Body of pancreas (tissue), 4 donors: ENCODE measurements around the gene TNRC18.

ENCODE experiments used
- POLR2A ChIP-seq, 3 donors: fragments of 450-650 bp; IDR thresholded peaks; one replicate each; pipeline ENCODE4 v1.6.1; 2016; ENCODE audit warnings: antibody characterized with exemption in 3 of 3, mild to moderate bottlenecking in 2 of 3
- TF ChIP-seq, protein P1 (sequence below), 7 experiments: fragments of 450-650 bp in 4 of 7; fragments of 200-600 bp in 3 of 7; sonication (generic) in 3 of 7; IDR thresholded peaks; one replicate each; pipeline ENCODE4 v1.5.1; 2016 to 2019; ENCODE audit warnings: antibody characterized with exemption in 7 of 7

DNA sequence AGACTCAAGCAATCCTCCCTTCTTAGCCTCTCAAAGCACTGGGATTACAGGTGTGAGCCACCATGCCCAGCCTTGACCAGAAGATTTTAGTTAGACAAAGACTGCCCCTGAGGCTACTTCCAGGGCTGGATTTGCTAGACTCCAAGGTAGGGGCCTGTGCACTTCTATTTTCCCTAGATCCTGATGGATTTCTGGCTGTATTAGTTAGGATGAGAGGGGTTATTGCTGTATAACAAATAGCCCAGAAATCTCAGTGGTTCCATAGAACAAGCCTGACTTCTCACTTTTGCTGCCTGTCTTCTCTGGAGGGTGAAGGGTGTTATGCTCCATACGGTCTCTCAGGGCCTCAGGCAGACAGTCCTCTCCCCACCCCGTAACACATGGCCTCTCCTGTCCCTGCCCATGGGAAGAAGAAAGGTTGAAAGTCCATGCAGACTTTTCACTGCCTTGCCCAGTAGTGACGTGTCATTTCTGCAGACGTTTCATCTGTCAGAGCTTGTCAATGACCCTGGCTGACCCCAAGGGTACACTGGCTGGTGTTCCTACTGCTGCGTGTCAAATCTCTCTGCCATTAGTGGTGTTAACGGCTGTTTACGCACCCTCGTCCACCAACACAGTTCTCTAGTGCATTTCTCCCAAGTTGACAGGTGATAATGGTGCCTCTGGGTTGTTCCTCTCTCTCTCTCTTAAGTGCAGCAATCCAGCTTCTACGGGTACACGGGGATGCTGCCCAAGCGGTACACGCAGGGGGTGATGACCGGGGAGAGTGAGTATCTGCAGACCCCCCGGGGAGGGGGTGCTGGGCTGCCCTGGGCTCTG is 129.3 kb downstream of the TNRC18 start:
- TF ChIP-seq POLR2A (IDR thresholded peaks at IDR 0.05): no peak
- TF ChIP-seq, protein P1, sequence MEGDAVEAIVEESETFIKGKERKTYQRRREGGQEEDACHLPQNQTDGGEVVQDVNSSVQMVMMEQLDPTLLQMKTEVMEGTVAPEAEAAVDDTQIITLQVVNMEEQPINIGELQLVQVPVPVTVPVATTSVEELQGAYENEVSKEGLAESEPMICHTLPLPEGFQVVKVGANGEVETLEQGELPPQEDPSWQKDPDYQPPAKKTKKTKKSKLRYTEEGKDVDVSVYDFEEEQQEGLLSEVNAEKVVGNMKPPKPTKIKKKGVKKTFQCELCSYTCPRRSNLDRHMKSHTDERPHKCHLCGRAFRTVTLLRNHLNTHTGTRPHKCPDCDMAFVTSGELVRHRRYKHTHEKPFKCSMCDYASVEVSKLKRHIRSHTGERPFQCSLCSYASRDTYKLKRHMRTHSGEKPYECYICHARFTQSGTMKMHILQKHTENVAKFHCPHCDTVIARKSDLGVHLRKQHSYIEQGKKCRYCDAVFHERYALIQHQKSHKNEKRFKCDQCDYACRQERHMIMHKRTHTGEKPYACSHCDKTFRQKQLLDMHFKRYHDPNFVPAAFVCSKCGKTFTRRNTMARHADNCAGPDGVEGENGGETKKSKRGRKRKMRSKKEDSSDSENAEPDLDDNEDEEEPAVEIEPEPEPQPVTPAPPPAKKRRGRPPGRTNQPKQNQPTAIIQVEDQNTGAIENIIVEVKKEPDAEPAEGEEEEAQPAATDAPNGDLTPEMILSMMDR (IDR thresholded peaks at IDR 0.05): no peak
